Stimulated activated naive CD4-positive, alpha-beta T cell treated with Interleukin-2 at 50 U/mL for 16 hours (primary cell): ENCODE data around the gene GAPDHS.

Experiments
- DNase-seq: peaks from one replicate; lab custom pipeline; 2025; lab: John Stamatoyannopoulos, UW

The GAPDHS gene

DNA sequence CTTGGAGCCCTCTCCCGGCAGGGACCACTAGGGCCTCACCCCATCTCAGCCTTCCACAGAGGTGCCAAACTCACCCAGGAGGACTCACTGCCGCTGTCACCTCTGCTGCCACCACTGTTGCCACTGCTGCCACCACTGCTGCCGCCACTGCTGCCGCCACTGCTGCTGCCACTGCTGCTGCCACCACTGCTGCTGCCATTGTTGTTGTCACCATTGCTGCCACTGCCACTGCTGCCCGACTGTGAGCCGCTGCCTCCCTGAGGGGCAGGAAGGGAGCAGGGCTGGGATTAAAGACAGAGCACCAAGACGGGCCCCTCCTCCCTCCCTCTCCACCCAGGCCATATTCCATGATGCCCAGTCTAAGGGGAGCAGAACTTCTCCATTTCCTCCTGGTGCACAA, 21.9 kb upstream of the GAPDHS start:
- no peak for DNase-seq

GRCh38 chr19:35512831-35513627, 20.2 kb upstream of the GAPDHS start:
- DNase-seq, result no peak

DNA sequence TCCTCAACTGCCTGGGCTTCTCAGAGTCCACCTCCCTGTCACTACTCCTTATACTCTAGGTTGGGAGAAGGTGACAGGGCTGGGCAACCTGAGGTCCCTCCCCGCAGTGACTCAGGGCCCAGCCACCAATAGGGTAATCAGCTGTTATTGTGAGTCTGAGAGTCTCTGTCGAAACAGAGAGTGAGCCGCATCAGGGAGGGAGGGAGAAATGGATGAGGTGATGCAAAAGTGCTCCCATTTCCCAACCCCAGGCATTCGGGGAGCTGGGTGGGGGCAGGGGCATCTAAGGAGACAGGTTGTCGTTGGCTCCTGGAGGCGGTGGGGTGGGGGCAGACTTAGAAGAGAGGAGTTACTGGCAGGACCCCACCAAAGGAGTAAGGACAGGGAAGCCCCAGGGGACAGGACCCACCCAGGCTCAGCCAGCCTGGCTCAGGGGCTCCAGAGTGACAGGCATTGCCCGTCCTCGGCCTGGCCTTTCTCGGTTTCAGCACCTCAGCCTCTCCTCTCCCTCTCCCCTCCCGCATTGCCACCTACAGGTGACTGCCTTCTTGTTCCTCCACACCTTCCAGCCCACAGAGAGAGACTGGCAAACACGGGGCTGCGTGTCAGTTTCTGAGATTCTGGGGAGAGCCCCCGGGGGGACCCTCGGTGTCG, 19.5 kb upstream of the GAPDHS start, which contains the start of gene DMKN:
Gene DMKN, minus strand, starts transcription at position 22 of the 654 bp plus-strand sequence. CDS start 174 bp downstream, outside the sequence.
- DNase-seq, result no peak

DNA sequence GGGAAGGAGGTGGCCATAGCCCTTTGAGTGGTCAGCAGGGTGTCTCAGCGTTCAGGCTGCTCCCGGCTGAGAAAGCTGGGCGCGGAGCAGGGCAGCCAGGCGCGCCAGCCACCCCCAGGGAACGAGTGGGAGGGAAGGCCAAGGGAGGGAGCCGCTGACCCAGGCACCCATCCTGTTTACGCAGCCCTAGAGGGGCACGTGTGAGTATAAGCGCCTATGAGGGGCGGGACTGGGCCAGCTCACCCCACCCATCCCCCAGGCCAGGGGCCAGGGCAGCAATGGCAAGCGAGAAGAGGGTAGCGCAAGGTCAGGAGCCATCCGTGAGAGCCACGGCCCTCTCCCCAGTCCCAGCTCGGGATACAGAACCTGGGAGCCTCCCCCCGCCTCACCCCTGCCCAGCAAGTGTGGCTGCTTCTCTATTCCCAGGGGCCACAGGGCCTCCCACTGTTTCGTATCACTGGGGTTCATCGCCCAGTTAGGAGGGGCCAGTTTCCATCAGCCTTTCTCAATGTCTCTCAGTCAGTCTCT, 18.9 kb upstream of the GAPDHS start:
- no peak for DNase-seq

GRCh38 chr19:35516310-35516709, 16.9 kb upstream of the GAPDHS start:
- no peak for DNase-seq

DNA sequence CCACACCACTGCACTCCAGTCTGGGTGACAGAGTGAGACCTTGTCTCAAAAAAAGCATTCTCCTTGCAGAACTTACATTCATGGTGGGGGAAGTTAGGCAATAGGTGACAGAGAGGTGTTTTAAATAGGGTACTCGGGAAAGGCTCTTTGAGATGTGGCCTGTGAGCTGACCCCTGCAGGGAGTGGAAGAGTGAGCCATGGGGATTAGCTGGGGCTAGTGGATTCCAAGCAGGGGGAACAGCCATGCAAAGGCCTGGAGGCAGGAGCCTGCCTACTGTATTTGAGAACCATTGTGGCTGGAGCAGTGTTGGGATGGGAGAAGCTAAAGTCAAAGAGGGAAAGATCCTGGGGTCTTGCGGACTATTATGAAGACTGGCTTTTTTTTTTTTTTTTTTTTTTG, 15.9 kb upstream of the GAPDHS start:
- DNase-seq, result no peak

DNA sequence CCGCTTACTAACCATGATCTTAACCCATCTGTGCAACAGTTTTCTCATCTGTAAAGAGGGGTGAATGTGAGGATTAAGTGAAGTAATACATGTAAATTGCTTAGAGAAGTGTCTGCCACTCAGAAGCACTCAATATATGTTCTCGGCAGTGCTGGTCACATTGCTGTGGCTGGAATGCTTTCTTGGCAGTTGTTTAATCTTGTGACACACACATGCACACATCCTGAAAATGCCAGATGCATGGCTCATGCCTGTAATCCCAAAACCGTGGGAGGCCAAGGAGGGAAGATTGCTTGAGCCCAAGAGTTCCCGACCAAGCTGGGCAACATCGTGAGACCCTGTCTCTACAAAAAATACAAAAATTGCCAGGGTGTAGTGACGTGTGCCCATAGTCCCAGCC, 14.9 kb upstream of the GAPDHS start:
- no peak for DNase-seq

DNA sequence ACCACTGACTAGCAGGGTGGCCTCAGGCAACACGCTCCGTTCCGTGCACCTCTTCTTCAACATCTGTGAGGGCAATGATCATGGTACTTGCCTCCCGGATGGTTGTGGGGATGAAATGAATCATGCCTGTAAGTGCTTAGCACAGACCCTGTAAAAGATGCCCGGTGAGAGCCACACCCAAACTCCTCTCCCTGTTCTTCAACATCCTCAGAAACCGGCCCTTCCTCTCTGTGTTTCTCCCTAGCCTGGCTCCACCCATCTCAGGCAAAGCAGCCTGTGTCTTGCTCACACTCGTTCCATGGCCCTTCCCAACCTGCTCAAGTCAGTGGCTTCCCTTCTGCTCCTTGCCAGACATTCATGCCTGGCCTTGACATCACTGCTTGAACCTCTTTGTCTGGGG, 14.0 kb upstream of the GAPDHS start:
- DNase-seq, result no peak

DNA sequence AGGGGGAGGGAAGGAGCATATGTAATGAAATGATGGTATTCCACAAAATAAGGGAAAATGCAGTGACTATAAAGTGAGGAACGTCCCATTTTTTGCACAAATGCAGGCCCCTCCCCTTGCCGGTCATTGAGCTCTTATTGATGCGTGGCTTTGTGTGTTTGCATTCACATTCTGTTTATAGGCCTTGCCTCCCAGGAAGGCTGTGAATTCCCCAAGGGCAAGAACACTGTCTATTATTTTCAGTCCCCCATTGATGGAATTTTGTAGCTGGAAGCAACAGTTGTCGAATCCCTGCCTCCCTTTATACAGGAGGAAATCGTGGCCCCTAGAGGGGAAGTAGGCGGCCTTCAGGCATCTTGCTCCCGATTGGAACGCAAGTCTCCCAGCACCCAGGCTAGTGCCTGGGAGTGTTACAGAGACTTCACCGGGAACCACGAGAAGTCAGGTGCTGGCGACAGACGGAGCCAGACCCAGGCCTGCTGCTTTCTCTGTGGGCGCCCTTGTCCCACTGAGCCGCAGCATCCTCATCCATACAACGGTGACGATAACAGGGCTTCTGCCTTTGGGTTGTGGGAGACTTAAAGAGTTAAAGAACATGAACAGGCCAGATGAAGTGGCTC, 12.0 kb upstream of the GAPDHS start:
- DNase-seq, result no peak

GRCh38 chr19:35522745-35523327, 10.4 kb upstream of the GAPDHS start:
- no peak for DNase-seq

DNA sequence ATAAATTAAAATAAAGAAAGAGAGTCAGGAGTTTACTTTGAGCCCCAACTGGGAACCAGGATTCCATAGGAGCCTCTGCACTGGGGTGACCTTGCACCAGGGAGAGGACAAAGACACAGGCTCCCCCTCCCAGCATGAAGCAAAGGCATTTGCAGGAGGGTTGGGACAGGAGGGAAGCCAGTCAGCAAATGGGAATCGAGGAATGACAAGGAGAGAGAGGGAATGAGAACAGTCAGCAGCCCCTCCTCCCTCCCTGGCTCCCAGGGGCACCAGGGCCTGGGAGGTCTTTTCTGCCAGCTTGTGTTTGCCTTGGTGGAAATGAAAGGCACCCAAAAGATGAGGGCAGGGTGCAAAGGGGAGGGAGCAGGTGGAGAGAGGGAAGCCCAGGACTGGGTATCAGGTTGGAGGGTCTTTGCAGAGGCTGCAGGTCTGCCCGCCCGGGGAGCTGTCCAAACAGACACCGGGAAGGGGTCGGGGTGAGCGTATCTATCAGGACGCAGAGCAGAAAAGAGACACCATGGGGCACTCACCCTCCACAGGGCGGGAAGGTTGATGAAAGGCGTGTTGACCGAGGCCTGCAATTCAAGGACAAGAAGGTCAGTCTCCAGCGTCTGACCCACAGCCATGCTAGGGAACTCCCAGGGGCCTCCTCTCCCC, 8.9 kb upstream of the GAPDHS start:
- DNase-seq, result no peak

- no peak for DNase-seq
These were observed 7.4 kb upstream of the GAPDHS start for GRCh38 chr19:35525873-35526272.

DNA sequence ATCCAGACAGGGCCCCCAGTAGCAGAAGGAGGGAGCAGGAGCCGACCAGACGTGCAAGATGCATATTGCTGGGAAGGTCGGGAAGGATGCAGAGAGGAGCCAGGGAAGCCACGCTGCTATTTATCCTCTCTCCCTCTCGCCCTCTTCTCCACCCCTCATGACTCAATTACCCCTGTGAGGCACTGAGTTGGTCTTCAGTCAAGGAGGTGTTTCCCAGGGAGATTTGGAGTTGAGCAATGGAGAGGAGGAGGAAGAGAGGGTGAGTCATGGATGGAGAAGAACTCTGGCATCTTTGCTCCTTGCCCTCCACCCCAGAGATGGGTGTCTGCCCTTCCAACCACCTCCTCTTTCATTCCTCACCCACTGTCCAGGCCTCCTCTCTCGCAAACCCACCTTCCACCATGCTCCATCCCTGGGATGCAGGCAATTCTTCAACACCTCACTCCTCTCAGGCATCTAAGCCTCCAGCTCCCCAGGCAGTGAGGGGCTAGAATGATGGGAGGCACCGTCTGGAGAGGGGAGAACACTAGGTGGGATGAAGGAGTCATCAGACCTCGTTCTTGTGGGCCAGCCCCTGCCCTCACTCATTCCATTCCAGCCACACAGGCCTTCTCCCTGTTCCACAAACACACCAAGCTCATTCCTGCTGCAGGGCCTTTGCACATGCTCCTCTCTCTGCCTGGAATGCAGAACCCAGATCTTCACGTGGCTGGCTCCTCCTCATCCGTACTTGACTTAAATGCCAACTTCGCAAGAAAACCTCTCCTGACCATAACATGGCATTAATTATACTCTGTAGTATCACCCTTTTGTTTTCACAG, 4.8 kb upstream of the GAPDHS start, which contains the start of gene SBSN:
Gene SBSN, minus strand, starts transcription at position 94 of the 821 bp plus-strand sequence. Its CDS starts 30 bp downstream, at position 64.
- no peak for DNase-seq

DNA sequence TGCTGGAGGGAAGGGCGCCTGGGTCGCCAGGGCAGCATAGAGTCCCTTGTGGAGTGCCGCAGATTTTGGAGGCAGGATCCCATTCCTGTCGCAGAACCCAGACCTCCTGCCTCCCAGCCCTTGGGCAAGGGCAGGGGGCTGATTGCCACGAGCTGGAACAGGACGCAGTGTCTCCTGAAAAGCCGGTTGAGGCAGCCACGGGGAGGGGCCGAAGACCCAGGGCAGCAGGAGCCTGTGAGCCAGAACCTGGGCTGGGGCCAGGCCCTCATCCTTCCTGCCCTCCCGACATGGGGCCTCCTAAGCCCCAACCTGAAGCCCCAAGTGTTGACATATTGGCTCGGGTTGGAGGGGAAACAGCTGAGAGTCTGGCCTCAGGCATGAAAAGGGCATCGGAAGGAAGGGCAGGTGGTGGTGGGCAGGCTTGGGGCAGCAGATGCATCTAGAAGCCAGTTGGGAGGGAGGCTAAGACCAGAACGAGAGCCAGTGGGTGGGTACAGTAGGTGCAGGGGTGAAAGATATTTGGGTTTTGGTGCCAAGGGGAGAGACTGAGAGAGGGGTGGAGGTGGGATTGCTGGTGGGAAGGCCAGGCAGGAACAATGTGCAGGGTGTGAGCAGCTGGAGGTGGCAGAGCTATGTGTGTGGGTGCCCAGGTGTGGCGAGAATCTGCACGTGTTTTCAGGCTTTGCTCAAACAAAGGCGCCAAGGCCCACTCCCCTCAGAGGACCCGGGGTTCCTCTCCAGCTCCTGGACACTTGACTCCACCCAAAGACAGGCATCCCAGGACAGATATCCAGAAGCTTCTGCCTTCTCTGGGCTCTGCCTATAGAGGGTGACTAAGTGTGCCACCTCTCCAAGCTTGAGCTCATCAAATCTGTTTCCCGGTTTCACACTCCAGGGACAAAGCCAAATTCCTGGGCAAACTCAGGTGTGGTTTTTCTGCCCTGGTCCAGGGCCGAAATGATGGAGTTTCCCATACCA, 3.7 kb upstream of the GAPDHS start:
- DNase-seq, result no peak

GRCh38 chr19:35531291-35531690, 2.0 kb upstream of the GAPDHS start:
- DNase-seq, result no peak

DNA sequence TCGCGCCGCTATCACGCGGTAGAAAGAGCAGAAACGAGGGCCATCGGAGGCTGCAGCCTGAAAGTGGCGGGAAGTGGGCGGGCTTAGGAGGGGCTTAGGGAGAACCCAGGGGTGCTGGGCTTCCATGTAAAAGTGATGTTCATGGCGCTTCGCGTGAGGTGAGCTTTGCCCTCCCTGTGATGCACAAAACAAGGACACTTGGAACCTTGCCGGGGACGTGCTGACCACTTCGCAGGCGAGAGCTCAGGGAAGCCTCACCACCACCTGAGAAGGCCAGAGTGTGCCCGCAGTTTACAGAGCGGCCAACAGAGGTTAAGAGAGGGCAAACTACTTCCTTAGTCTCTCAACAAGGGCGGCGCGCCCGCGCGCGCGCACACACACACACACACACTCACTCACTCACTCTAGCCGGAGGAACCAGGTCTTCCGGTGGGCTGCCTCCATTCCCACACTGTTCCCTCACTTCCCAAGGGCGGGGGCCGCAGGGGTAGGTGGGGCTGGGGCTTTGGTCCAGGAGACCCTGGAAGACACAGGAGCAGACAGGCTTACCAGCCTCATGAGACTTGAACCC, 651 bp downstream of the GAPDHS start:
- DNase-seq, result no peak

- no peak for DNase-seq
These were observed 1.7 kb downstream of the GAPDHS start for GRCh38 chr19:35534803-35535480.

DNA sequence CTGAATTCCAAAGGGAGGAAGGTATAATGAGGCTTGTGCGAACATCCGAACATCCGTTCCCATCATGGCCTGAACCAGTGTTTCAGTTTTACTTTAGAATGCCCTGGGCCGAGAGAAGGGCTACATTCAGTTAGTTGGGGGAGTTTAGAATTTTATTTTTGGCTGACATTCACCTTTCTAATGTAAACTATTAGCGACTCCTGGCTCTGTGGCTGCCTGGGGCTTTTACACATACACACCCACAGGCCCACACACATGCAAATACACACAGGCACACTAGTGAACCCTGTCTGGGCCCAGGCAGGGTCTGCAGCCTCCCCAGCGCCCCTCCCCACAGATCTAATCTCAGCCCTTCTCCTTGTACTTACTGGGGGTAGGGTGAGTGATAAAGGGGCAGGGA, 6.1 kb downstream of the GAPDHS start:
- DNase-seq, result no peak

GRCh38 chr19:35539850-35540249, 6.6 kb downstream of the GAPDHS start:
- DNase-seq, result no peak
